Activated CD4-positive, alpha-beta T cell treated with anti-CD3 and anti-CD28 coated beads for 24 hours (primary cell): Measurements from ENCODE around the gene ACTRT2.

ENCODE experiments used
- DNase-seq, 2 donors: peaks; one replicate each; pipeline ENCODE4 v3.0.0-alpha.2; 2020; ENCODE audit warnings: low read depth in 2 of 2

Gene ACTRT2

GRCh38 chr1:3068564-3069431 is 47.5 kb downstream of the ACTRT2 start, which contains the start of gene PRDM16:
Gene PRDM16 (plus strand): TSS chr1:3069203. CDS start chr1:3069260, 57 bp downstream.
- DNase-seq, result peak in 1 of 2 donors; percentile 10

GRCh38 chr1:3069491-3070308 is 48.4 kb downstream of the ACTRT2 start:
- no peak for DNase-seq

GRCh38 chr1:3070309-3070643 is 49.0 kb downstream of the ACTRT2 start:
- no peak for DNase-seq

GRCh38 chr1:3070644-3071564 is 49.6 kb downstream of the ACTRT2 start:
- DNase-seq, result no peak

- no peak for DNase-seq
These were observed 50.5 kb downstream of the ACTRT2 start for GRCh38 chr1:3071565-3072390.
